Retinal pigment epithelial cell (primary cell): ENCODE measurements around the gene FYCO1.

Experiments
- DNase-seq: peaks from one replicate; pipeline ENCODE4 v3.0.0-alpha.2; 2010; ENCODE audit warnings: low read depth
- H3K4me3 ChIP-seq: 2 replicates; pipeline ENCODE4 v1.5.1; 2011; ENCODE audit warnings: mild to moderate bottlenecking, low read length, control low read depth, moderate library complexity
- TF ChIP-seq, protein P1 (sequence below): conservative IDR thresholded peaks from 2 replicates; pipeline ENCODE4 v1.5.1; 2011; ENCODE audit warnings: low read depth, low read length, control low read depth, inconsistent platforms

Gene FYCO1

GRCh38 chr3:46021516-46021915 lies 25.9 kb upstream of the FYCO1 start:
- no peak overlapping the region for H3K4me3 ChIP-seq
- no peak for DNase-seq
- TF ChIP-seq, protein P1, sequence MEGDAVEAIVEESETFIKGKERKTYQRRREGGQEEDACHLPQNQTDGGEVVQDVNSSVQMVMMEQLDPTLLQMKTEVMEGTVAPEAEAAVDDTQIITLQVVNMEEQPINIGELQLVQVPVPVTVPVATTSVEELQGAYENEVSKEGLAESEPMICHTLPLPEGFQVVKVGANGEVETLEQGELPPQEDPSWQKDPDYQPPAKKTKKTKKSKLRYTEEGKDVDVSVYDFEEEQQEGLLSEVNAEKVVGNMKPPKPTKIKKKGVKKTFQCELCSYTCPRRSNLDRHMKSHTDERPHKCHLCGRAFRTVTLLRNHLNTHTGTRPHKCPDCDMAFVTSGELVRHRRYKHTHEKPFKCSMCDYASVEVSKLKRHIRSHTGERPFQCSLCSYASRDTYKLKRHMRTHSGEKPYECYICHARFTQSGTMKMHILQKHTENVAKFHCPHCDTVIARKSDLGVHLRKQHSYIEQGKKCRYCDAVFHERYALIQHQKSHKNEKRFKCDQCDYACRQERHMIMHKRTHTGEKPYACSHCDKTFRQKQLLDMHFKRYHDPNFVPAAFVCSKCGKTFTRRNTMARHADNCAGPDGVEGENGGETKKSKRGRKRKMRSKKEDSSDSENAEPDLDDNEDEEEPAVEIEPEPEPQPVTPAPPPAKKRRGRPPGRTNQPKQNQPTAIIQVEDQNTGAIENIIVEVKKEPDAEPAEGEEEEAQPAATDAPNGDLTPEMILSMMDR = no peak

DNA sequence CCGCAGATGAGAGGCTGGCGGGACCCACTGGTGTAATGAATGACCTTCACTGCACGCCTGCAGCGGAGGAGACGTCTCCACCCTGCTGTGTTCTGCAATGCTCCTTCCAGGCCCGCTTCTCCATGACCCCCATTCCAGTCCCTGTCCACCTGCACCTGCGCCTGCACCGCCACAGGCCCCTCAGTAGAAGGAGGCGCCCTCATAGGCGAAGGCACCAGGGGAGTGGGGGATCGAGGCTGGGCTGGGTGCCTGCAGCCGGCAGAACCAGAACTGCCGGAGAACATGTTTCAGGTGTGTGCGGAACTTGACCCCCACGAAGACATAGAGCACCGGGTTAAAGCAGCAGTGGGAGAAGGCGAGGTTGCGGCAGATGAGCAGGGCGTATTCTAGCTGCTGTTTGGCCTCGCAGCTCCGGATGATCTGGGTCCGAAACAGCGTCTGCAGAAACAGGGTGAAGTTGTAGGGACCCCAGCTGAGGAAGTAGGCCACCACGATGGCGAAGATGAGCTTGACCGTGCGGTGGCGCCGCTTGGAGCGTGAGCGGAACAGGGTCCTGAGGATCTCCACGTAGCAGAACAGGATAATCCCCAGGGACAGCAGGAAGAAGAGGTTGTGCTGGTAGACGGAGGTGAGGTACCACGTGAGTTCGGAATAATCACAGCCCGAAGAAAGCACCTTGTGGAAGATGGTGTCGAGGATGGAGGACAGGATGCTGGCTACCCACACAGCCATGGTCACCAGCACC lies 25.3 kb upstream of the FYCO1 start:
- DNase-seq = no peak
- TF ChIP-seq, protein P1 = no peak
- no peak overlapping the region for H3K4me3 ChIP-seq

GRCh38 chr3:46019707-46020106 lies 24.1 kb upstream of the FYCO1 start:
- no peak overlapping the region for H3K4me3 ChIP-seq
- no peak for DNase-seq
- TF ChIP-seq, protein P1 = no peak

- no peak for DNase-seq
- TF ChIP-seq, protein P1 = no peak
- H3K4me3 ChIP-seq = no peak overlapping the region
Measured at GRCh38 chr3:46017720-46018119, 22.1 kb upstream of the FYCO1 start.

- no peak overlapping the region for H3K4me3 ChIP-seq
- DNase-seq = no peak
- TF ChIP-seq, protein P1 = no peak
Measured at GRCh38 chr3:46013316-46014094, 17.9 kb upstream of the FYCO1 start.

DNA sequence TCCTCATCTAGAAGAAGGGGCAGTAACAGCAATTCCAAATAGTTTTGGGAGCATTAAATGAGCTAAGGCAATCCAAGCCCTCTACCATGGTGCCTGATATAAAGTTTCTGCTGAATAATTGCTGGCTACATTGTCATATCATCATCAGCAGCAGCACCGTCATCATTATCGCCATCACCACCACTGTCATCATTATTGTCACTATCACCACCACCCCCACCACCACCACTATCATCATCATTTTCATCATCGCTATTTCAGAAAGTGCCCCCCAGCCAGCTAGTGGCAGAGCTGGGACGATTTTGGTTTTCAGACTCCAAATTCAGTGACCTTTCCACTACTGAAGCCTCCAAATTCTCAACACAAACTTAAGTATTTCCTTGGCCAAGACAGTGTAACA lies 16.6 kb upstream of the FYCO1 start:
- TF ChIP-seq, protein P1 = no peak
- no peak overlapping the region for H3K4me3 ChIP-seq
- no peak for DNase-seq

DNA sequence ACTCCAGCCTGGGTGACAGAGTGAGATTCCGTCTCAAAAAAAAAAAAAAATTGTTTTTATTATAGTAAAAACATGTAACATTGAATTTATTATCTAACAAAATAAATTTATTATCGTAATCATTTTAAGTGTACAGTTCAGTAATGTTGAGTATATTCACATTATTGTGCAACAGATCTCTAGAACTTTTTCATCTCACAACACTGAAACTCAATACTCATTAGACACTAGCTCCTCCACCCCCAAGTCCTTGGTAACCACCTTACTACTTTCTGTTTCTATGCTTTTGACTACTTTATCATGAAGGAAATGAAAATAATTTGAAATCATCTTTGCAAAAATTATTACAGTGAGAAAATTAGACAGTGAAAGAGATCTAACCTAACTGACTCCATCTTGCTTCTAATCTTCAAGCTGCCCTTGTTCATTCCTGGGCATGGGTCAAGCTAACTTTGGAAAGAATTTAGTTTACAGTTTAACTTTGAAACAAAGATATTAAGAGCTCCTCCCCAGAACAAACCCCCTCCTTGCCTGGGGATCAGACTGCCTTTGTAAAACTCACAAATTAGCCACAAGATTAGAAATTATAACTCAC lies 15.0 kb upstream of the FYCO1 start:
- DNase-seq = no peak
- no peak overlapping the region for H3K4me3 ChIP-seq
- TF ChIP-seq, protein P1 = no peak
